ENCODE measurements around the gene TMED4.
"Not testable (repeated sequence)": the region's sequence is repeated elsewhere in the genome, so short reads cannot be mapped to it uniquely, and the experiment has no call there.

TMED4 gene

GRCh38 chr7:44565097-44565794 lies 16.8 kb downstream of the TMED4 start:
- peaks cover 21% of the 10 kb centered on the region; the same call in 1 of the 2 replicates for H3K79me2 ChIP-seq (ENCODE audit: low read length)
- no peaks in the 10 kb centered on the region for H3K4me1 ChIP-seq (ENCODE audit: low read length)
- H2AFZ ChIP-seq (ENCODE audit: low read length), result no peak overlapping the region
- no peak overlapping the region for H3K27ac ChIP-seq (ENCODE audit: low read length)
- no peaks in the 10 kb centered on the region for H3K27me3 ChIP-seq (replicated peaks; ENCODE audit: insufficient read depth, low read length)
- H3K4me3 ChIP-seq (ENCODE audit: low read length), result no peak overlapping the region
- DNase-seq, result peak; percentile 55
- no peaks in the 10 kb centered on the region for H3K9me3 ChIP-seq (replicated peaks; ENCODE audit: insufficient read depth, low read length)
- H4K20me1 ChIP-seq (ENCODE audit: insufficient read depth, low read length), result no peaks in the 10 kb centered on the region
- H3K9ac ChIP-seq (ENCODE audit: low read length), result no peak overlapping the region
- peaks cover 5% of the 10 kb centered on the region for H3K36me3 ChIP-seq (replicated peaks; ENCODE audit: insufficient read depth, low read length)
- no peaks in the 10 kb centered on the region for H3K9me2 ChIP-seq (replicated peaks; ENCODE audit: insufficient read depth, low read length)
- H3F3A ChIP-seq (ENCODE audit: insufficient read depth, low read length), result peaks cover 16% of the 10 kb centered on the region; the same call in 1 of the 2 replicates
- no peak overlapping the region for H3K4me2 ChIP-seq (ENCODE audit: low read depth, low read length)
- no peak for TF ChIP-seq EZH2phosphoT487 (IDR thresholded peaks at IDR 0.05; ENCODE audit: low read length)
- TF ChIP-seq CTCF (IDR thresholded peaks at IDR 0.05; ENCODE audit: low read length), result peak; percentile 94

- no peak for DNase-seq
- H3K79me2 ChIP-seq (ENCODE audit: low read length), result peaks cover 14% of the 10 kb centered on the region; the same call in 1 of the 2 replicates
- peaks cover 5% of the 10 kb centered on the region for H3K36me3 ChIP-seq (replicated peaks; ENCODE audit: insufficient read depth, low read length)
- H3K9ac ChIP-seq (ENCODE audit: low read length), result no peak overlapping the region
- H3K27me3 ChIP-seq (replicated peaks; ENCODE audit: insufficient read depth, low read length), result no peaks in the 10 kb centered on the region
- no peaks in the 10 kb centered on the region for H3K9me2 ChIP-seq (replicated peaks; ENCODE audit: insufficient read depth, low read length)
- TF ChIP-seq EZH2phosphoT487 (IDR thresholded peaks at IDR 0.05; ENCODE audit: low read length) (no peak), EZH2 (optimal IDR thresholded peaks at IDR 0.05; ENCODE audit: low read depth, low read length) (no peak), CTCF (IDR thresholded peaks at IDR 0.05; ENCODE audit: low read length) (no peak)
- H3K27ac ChIP-seq (ENCODE audit: low read length), result no peak overlapping the region
- H3K4me1 ChIP-seq (ENCODE audit: low read length), result no peaks in the 10 kb centered on the region
- peaks cover 16% of the 10 kb centered on the region; the same call in 1 of the 2 replicates for H3F3A ChIP-seq (ENCODE audit: insufficient read depth, low read length)
- H3K4me2 ChIP-seq (ENCODE audit: low read depth, low read length), result no peak overlapping the region
- H2AFZ ChIP-seq (ENCODE audit: low read length), result no peak overlapping the region
- no peaks in the 10 kb centered on the region for H3K9me3 ChIP-seq (replicated peaks; ENCODE audit: insufficient read depth, low read length)
- no peaks in the 10 kb centered on the region for H4K20me1 ChIP-seq (ENCODE audit: insufficient read depth, low read length)
- H3K4me3 ChIP-seq (ENCODE audit: low read length), result no peak overlapping the region
Measured at GRCh38 chr7:44564606-44565005, 17.4 kb downstream of the TMED4 start.

- Histone ChIP-seq H3K79me2 (ENCODE audit: low read length) (0 out of 2 replicates have a peak, but pooled peaks cover 6% of the 10 kb centered on the region), H3K4me2 (ENCODE audit: low read depth, low read length) (no peak overlapping the region), H3K9ac (ENCODE audit: low read length) (no peak overlapping the region), H3K27me3 (replicated peaks; ENCODE audit: insufficient read depth, low read length) (no peaks in the 10 kb centered on the region), H3F3A (ENCODE audit: insufficient read depth, low read length) (peaks cover 16% of the 10 kb centered on the region; the same call in 1 of the 2 replicates), H2AFZ (ENCODE audit: low read length) (no peak overlapping the region), H3K9me3 (replicated peaks; ENCODE audit: insufficient read depth, low read length) (no peaks in the 10 kb centered on the region), H3K36me3 (replicated peaks; ENCODE audit: insufficient read depth, low read length) (peaks cover 5% of the 10 kb centered on the region; the same call in 1 of the 2 replicates), H4K20me1 (ENCODE audit: insufficient read depth, low read length) (no peaks in the 10 kb centered on the region), H3K4me1 (ENCODE audit: low read length) (no peaks in the 10 kb centered on the region), H3K4me3 (ENCODE audit: low read length) (no peak overlapping the region), H3K27ac (ENCODE audit: low read length) (no peak overlapping the region), H3K9me2 (replicated peaks; ENCODE audit: insufficient read depth, low read length) (no peaks in the 10 kb centered on the region)
- TF ChIP-seq EZH2 (optimal IDR thresholded peaks at IDR 0.05; ENCODE audit: low read depth, low read length) (no peak), CTCF (IDR thresholded peaks at IDR 0.05; ENCODE audit: low read length) (no peak), EZH2phosphoT487 (IDR thresholded peaks at IDR 0.05; ENCODE audit: low read length) (no peak)
- no peak for DNase-seq
Measured at GRCh38 chr7:44563171-44563679, 18.8 kb downstream of the TMED4 start.

GRCh38 chr7:44562622-44562962 lies 19.4 kb downstream of the TMED4 start:
- H3K9me2 ChIP-seq (replicated peaks; ENCODE audit: insufficient read depth, low read length); H3K9ac ChIP-seq (ENCODE audit: low read length); H3K79me2 ChIP-seq (ENCODE audit: low read length); H3K27ac ChIP-seq (ENCODE audit: low read length); H3K4me2 ChIP-seq (ENCODE audit: low read depth, low read length); H3K27me3 ChIP-seq (replicated peaks; ENCODE audit: insufficient read depth, low read length); H3K4me3 ChIP-seq (ENCODE audit: low read length); H3K4me1 ChIP-seq (ENCODE audit: low read length); H3K36me3 ChIP-seq (replicated peaks; ENCODE audit: insufficient read depth, low read length); H2AFZ ChIP-seq (ENCODE audit: low read length); H4K20me1 ChIP-seq (ENCODE audit: insufficient read depth, low read length); H3F3A ChIP-seq (ENCODE audit: insufficient read depth, low read length); H3K9me3 ChIP-seq (replicated peaks; ENCODE audit: insufficient read depth, low read length); DNase-seq: not testable (repeated sequence)
